Neural cell (in vitro differentiated cells): ENCODE data around the gene STAM2. TPM values are rescaled to one million over a fixed set of nuclear protein-coding genes. Genes with fewer than 3 reads are reported as not detected.

ENCODE experiments used
- H2AFZ ChIP-seq: fragments of 200-600, 300-800 bp; sonication (generic), shearing (Covaris generic); 2 replicates; pipeline ENCODE4 v1.6.0; 2014; ENCODE audit warnings: low read depth, mild to moderate bottlenecking, antibody characterized with exemption, low read length, moderate library complexity
- H3F3A ChIP-seq: fragments of 200-600 bp; shearing (Covaris generic); 2 replicates; pipeline ENCODE4 v1.6.1; 2016; ENCODE audit warnings: mild to moderate bottlenecking, moderate library complexity, mixed read lengths, antibody characterized with exemption, low read length; ENCODE audit not compliant: insufficient read depth, poor library complexity, severe bottlenecking
- H3K27ac ChIP-seq: fragments of 200-600, 300-800 bp; sonication (generic), shearing (Covaris generic); 2 replicates; pipeline ENCODE4 v1.5.1; 2014; ENCODE audit warnings: mild to moderate bottlenecking, low read length, moderate library complexity
- H3K27me3 ChIP-seq: fragments of 300-800, 200-600 bp; sonication (generic), shearing (Covaris generic); 2 replicates; pipeline ENCODE4 v1.6.0; 2014; ENCODE audit warnings: mild to moderate bottlenecking, low read depth, low read length, moderate library complexity; ENCODE audit not compliant: insufficient read depth
- H3K36me3 ChIP-seq: fragments of 300-800, 200-600 bp; sonication (generic), shearing (Covaris generic); 2 replicates; pipeline ENCODE4 v1.5.1; 2014; ENCODE audit warnings: mild to moderate bottlenecking, antibody characterized with exemption, low read length, moderate library complexity; ENCODE audit not compliant: insufficient read depth
- H3K4me2 ChIP-seq: fragments of 300-800, 200-600 bp; sonication (generic), shearing (Covaris generic); 2 replicates; pipeline ENCODE4 v1.6.0; 2014; ENCODE audit warnings: mild to moderate bottlenecking, low read length
- H3K4me3 ChIP-seq: fragments of 300-800, 200-600 bp; sonication (generic), shearing (Covaris generic); 2 replicates; pipeline ENCODE4 v1.5.1; 2014; ENCODE audit warnings: mild to moderate bottlenecking, low read length, moderate library complexity
- H3K79me2 ChIP-seq: fragments of 200-600 bp; shearing (Covaris generic); replicated peaks from 2 replicates; pipeline ENCODE4 v1.6.0; 2014; ENCODE audit warnings: mild to moderate bottlenecking, low read length, moderate library complexity; ENCODE audit not compliant: insufficient read depth
- H3K9ac ChIP-seq: fragments of 300-800, 200-600 bp; sonication (generic), shearing (Covaris generic); 2 replicates; pipeline ENCODE4 v1.6.1; 2016; ENCODE audit warnings: mild to moderate bottlenecking, low read length, mixed read lengths
- H3K9me2 ChIP-seq: fragments of 200-600 bp; shearing (Covaris generic); 2 replicates; pipeline ENCODE4 v1.6.1; 2016; ENCODE audit warnings: mild to moderate bottlenecking, low read length, mixed read lengths; ENCODE audit not compliant: insufficient read depth
- H3K9me3 ChIP-seq: fragments of 200-600, 300-800 bp; sonication (generic), shearing (Covaris generic); 2 replicates; pipeline ENCODE4 v1.6.1; 2016; ENCODE audit warnings: mild to moderate bottlenecking, mixed run types, low read length, moderate library complexity, mixed read lengths
- H4K20me1 ChIP-seq: fragments of 200-600 bp; shearing (Covaris generic); 2 replicates; pipeline ENCODE4 v1.6.1; 2016; ENCODE audit warnings: mild to moderate bottlenecking, mixed run types; ENCODE audit not compliant: insufficient read depth
- EP300 ChIP-seq: fragments of 450-650 bp; conservative IDR thresholded peaks from 2 replicates; pipeline ENCODE4 v1.6.1; 2014; ENCODE audit warnings: antibody characterized with exemption, mild to moderate bottlenecking, moderate library complexity; ENCODE audit not compliant: poor library complexity, severe bottlenecking
- EZH2 ChIP-seq: fragments of 200-600, 300-800 bp; shearing (Covaris generic), sonication (generic); IDR thresholded peaks from 2 replicates; pipeline ENCODE4 v1.6.1; 2014; ENCODE audit warnings: antibody characterized with exemption, low read length, borderline replicate concordance, mild to moderate bottlenecking; ENCODE audit not compliant: insufficient read depth, poor library complexity, severe bottlenecking
- TAF1 ChIP-seq: IDR thresholded peaks from 2 replicates; pipeline ENCODE4 v1.6.1; 2012; ENCODE audit warnings: low read depth
- polyA plus RNA-seq: library from polyadenylated mRNA; depleted of rRNA; stranded (reverse); fragments of >200 nt; gene quantifications from 2 replicates; pipeline ENCODE4 v1.2.3, GENCODE V29; 2014
- TF ChIP-seq, protein P1 (sequence below): IDR thresholded peaks from 2 replicates; pipeline ENCODE4 v1.6.1; 2012; ENCODE audit warnings: borderline replicate concordance
- TF ChIP-seq, protein P2 (sequence below): fragments of 450-650 bp; IDR thresholded peaks from 2 replicates; pipeline ENCODE4 v1.5.1; 2014; ENCODE audit warnings: antibody characterized with exemption, mild to moderate bottlenecking, moderate library complexity; ENCODE audit not compliant: poor library complexity, severe bottlenecking

The STAM2 gene
- polyA plus RNA-seq, 1 donor from 2014 or later = 47.5 TPM

DNA sequence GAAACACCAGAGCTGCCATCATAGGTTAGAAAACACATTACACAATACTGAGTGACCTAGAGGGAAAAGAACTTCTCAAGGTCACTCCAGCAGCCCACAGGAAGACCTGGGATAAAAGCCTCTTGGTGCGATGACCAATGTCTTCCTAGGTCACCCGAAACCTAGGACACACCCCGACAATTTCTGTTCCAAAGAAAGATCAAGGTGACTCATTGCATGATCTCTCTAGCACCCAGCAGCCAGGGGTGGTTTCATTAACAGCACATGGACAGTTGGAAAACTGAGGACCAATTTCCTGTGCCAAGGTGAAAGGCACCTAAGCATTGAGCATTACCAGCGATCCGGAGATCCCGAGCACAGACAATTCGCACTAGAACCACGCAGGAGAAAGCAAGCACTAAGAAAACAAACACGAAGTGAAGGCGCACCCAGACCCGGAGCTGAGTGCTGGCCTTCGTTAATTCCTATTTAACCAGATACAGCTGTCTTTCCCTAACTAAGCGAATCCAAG is 78.2 kb downstream of the STAM2 start:
- no peak overlapping the region for H2AFZ ChIP-seq
- no peaks in the 10 kb centered on the region for H3K79me2 ChIP-seq
- no peaks in the 10 kb centered on the region for H4K20me1 ChIP-seq
- peak overlapping the region; percentile 47 for H3K4me2 ChIP-seq
- H3K9me2 ChIP-seq = no peaks in the 10 kb centered on the region
- H3K27ac ChIP-seq = no peak overlapping the region
- peaks cover 3% of the 10 kb centered on the region for H3F3A ChIP-seq
- TF ChIP-seq, protein P1, sequence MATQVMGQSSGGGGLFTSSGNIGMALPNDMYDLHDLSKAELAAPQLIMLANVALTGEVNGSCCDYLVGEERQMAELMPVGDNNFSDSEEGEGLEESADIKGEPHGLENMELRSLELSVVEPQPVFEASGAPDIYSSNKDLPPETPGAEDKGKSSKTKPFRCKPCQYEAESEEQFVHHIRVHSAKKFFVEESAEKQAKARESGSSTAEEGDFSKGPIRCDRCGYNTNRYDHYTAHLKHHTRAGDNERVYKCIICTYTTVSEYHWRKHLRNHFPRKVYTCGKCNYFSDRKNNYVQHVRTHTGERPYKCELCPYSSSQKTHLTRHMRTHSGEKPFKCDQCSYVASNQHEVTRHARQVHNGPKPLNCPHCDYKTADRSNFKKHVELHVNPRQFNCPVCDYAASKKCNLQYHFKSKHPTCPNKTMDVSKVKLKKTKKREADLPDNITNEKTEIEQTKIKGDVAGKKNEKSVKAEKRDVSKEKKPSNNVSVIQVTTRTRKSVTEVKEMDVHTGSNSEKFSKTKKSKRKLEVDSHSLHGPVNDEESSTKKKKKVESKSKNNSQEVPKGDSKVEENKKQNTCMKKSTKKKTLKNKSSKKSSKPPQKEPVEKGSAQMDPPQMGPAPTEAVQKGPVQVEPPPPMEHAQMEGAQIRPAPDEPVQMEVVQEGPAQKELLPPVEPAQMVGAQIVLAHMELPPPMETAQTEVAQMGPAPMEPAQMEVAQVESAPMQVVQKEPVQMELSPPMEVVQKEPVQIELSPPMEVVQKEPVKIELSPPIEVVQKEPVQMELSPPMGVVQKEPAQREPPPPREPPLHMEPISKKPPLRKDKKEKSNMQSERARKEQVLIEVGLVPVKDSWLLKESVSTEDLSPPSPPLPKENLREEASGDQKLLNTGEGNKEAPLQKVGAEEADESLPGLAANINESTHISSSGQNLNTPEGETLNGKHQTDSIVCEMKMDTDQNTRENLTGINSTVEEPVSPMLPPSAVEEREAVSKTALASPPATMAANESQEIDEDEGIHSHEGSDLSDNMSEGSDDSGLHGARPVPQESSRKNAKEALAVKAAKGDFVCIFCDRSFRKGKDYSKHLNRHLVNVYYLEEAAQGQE = no peak
- TF ChIP-seq TAF1 (no peak), EP300 (no peak), EZH2 (no peak)
- no peak overlapping the region for H3K9ac ChIP-seq
- H3K36me3 ChIP-seq = no peaks in the 10 kb centered on the region
- H3K27me3 ChIP-seq = peaks cover 45% of the 10 kb centered on the region
- H3K4me3 ChIP-seq = peak overlapping the region; percentile 91
- H3K9me3 ChIP-seq = no peaks in the 10 kb centered on the region

DNA sequence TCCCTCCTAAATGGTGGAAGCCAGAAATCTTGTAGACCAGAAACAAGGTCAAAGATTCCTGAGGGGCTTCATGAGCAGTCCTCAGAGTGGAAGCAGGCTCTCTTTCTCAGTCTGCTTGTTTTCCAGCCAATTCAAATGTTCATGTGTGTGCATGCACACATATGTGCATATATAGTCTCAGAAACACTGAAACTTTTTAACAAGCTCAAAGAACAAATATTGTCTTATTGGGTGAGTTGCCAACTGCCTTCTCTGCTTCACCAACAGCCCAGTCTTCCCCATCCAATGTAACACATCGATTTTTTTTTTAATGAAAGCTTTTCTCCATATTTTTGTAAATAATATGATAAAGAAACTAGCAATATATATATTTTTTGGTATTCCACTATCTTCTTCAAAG is 80.4 kb downstream of the STAM2 start:
- no peak overlapping the region for H3K4me3 ChIP-seq
- peaks cover 30% of the 10 kb centered on the region for H3K27me3 ChIP-seq
- no peaks in the 10 kb centered on the region for H3K79me2 ChIP-seq
- peaks cover 3% of the 10 kb centered on the region for H3F3A ChIP-seq
- H3K9me3 ChIP-seq = no peaks in the 10 kb centered on the region
- H4K20me1 ChIP-seq = no peaks in the 10 kb centered on the region
- H3K4me2 ChIP-seq = no peak overlapping the region
- TF ChIP-seq, protein P2, sequence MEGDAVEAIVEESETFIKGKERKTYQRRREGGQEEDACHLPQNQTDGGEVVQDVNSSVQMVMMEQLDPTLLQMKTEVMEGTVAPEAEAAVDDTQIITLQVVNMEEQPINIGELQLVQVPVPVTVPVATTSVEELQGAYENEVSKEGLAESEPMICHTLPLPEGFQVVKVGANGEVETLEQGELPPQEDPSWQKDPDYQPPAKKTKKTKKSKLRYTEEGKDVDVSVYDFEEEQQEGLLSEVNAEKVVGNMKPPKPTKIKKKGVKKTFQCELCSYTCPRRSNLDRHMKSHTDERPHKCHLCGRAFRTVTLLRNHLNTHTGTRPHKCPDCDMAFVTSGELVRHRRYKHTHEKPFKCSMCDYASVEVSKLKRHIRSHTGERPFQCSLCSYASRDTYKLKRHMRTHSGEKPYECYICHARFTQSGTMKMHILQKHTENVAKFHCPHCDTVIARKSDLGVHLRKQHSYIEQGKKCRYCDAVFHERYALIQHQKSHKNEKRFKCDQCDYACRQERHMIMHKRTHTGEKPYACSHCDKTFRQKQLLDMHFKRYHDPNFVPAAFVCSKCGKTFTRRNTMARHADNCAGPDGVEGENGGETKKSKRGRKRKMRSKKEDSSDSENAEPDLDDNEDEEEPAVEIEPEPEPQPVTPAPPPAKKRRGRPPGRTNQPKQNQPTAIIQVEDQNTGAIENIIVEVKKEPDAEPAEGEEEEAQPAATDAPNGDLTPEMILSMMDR = no peak
- TF ChIP-seq, protein P1 = no peak
- no peak for TF ChIP-seq EZH2
- no peaks in the 10 kb centered on the region for H3K36me3 ChIP-seq
- no peak overlapping the region for H3K9ac ChIP-seq
- H3K27ac ChIP-seq = no peak overlapping the region
- no peaks in the 10 kb centered on the region for H3K9me2 ChIP-seq
- no peak overlapping the region for H2AFZ ChIP-seq
